ENCODE data around the gene NELFCD. TPM values are rescaled to one million over a fixed set of nuclear protein-coding genes. Genes with fewer than 3 reads are reported as not detected.
A peak's percentile ranks its signal among the peaks of the same experiment; 100 is the strongest.

The NELFCD gene
- total and polyA plus RNA-seq, 9 of the 15 experiments (the other 6 are each of a cell fraction or from before 2014, with no cell fraction given) = 11.7 to 163 (median 96.5) TPM

DNA sequence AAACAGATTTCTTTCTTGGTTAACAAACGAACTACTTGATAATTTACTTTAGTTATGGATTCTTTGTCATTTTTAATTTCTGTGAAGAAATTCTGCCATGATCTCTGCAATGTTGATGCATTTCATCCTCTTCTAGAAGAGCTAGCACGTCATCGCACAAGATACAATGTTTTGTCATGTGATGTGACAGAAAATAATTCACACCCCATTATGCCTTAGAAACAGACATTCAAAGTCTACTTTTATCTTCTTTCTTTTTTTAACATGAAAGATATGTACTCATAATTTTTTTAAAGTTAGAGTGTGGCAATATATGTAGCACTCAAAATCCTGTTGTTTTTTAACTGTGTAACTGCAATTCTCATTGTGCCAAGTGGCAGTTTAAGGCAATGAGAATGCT is 39.6 kb upstream of the NELFCD start:
- H3K9me1 ChIP-seq (ENCODE audit: control insufficient read depth, insufficient read depth, low read length) = no peaks in the 10 kb centered on the region
- H2AFZ ChIP-seq (ENCODE audit: low read depth, low read length) = no peak overlapping the region
- H3K4me1 ChIP-seq (replicated peaks in 1 of 2; ENCODE audit: control insufficient read depth in 2 of 2, insufficient read depth in 2 of 2, low read length in 2 of 2) = no peaks in the 10 kb centered on the region
- intact Hi-C loops (cut with micrococcal nuclease) = no loop called here
- no peaks in the 10 kb centered on the region for H3K36me3 ChIP-seq (ENCODE audit: control insufficient read depth, insufficient read depth, low read length)
- FAIRE-seq (no peak), ATAC-seq (no peak), DNase-seq (ENCODE audit: extremely low read depth in 1 of 4, low spot score in 3 of 4) (no peak)
- in situ Hi-C loops (cut with MboI) = no loop called here
- no peak for TF ChIP-seq ZC3H11A (IDR thresholded peaks at IDR 0.05; ENCODE audit: low read depth, low read length)
- peak; percentile 30 for TF ChIP-seq CBX2 (IDR thresholded peaks at IDR 0.05; ENCODE audit: insufficient read depth, low read length, poor library complexity, severe bottlenecking)
- H3K27me3 ChIP-seq (ENCODE audit: control insufficient read depth in 2 of 2, insufficient read depth in 2 of 2, low read length in 2 of 2) = peaks cover 23 to 27% of the 10 kb centered on the region in 2 experiments; a peak in 4 of 5 replicates
- ChIA-PET POLR2A (no interaction called here), CTCF (ENCODE audit: low intra/inter-chr PET ratio) (no interaction called here)
- BruUV-seq (replicated peaks) = no TSS peak
- H4K20me1 ChIP-seq (replicated peaks; ENCODE audit: control insufficient read depth, insufficient read depth, low read length) = no peaks in the 10 kb centered on the region
- no peak overlapping the region for H3K9ac ChIP-seq (ENCODE audit: insufficient read depth in 1 of 2, low read depth in 2 of 2, low read length in 2 of 2)
- H3K79me2 ChIP-seq (ENCODE audit: control insufficient read depth, insufficient read depth, low read length) = no peaks in the 10 kb centered on the region
- H3K27ac ChIP-seq (ENCODE audit: extremely low read depth, low read depth, low read length) = no peak overlapping the region
- 2% methylated on average over 3 of the region's 3 CpGs for WGBS (ENCODE audit: insufficient coverage, low coverage, missing lambda C conversion rate)
- H3K9me3 ChIP-seq (replicated peaks; ENCODE audit: control insufficient read depth, insufficient read depth, low read depth, low read length) = no peaks in the 10 kb centered on the region
- H3K4me3 ChIP-seq = no peak overlapping the region
- H3K4me2 ChIP-seq (ENCODE audit: insufficient read depth, low read length) = no peak overlapping the region

DNA sequence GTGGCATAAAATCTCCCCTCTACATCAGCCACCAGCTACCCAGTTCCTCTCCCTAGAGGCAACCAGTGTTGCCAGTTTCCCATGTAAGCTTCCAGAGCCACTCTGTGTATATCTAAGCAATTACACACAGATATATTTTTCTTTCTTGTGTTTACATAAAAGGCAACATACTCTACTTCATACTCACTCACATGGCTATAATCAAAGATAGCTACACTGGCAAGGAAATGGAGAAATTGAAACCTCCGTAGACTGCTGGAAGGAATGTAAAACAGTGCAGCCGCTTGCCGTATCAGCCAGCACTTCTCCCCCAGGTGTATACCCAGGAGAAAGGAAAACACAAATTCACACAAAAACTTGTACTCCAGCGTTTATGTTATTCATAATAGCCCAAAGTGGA is 38.5 kb upstream of the NELFCD start:
- DNase-seq (ENCODE audit: extremely low read depth in 1 of 4, low spot score in 3 of 4) = no peak
- in situ Hi-C loops (cut with MboI) = no loop called here
- H2AFZ ChIP-seq (ENCODE audit: low read depth, low read length) = no peak overlapping the region

More for the DNA sequence above, 38.5 kb upstream of the NELFCD start:
- Histone ChIP-seq H3K9me3 (replicated peaks; ENCODE audit: control insufficient read depth, insufficient read depth, low read depth, low read length) (no peaks in the 10 kb centered on the region), H3K4me1 (replicated peaks in 1 of 2; ENCODE audit: control insufficient read depth in 2 of 2, insufficient read depth in 2 of 2, low read length in 2 of 2) (no peaks in the 10 kb centered on the region), H3K4me3 (no peak overlapping the region), H3K27me3 (ENCODE audit: control insufficient read depth in 2 of 2, insufficient read depth in 2 of 2, low read length in 2 of 2) (peaks cover 27% of the 10 kb centered on the region in 2 experiments; a peak in 4 of 5 replicates), H3K79me2 (ENCODE audit: control insufficient read depth, insufficient read depth, low read length) (no peaks in the 10 kb centered on the region), H4K20me1 (replicated peaks; ENCODE audit: control insufficient read depth, insufficient read depth, low read length) (no peaks in the 10 kb centered on the region), H3K9ac (ENCODE audit: insufficient read depth in 1 of 2, low read depth in 2 of 2, low read length in 2 of 2) (no peak overlapping the region), H3K4me2 (ENCODE audit: insufficient read depth, low read length) (no peak overlapping the region), H3K9me1 (ENCODE audit: control insufficient read depth, insufficient read depth, low read length) (no peaks in the 10 kb centered on the region), H3K36me3 (ENCODE audit: control insufficient read depth, insufficient read depth, low read length) (no peaks in the 10 kb centered on the region), H3K27ac (ENCODE audit: extremely low read depth, low read depth, low read length) (no peak overlapping the region)
- intact Hi-C loops (cut with micrococcal nuclease) = no loop called here
- TF ChIP-seq RAD21 (CRISPR knock-in tag; conservative IDR thresholded peaks at IDR 0.05 in 1 of 2, IDR thresholded peaks at IDR 0.05 in 1 of 2) (no peak), PHB (CRISPR knock-in tag; IDR thresholded peaks at IDR 0.05) (no peak), ZNF354B (CRISPR knock-in tag; IDR thresholded peaks at IDR 0.05) (no peak)
- 6% methylated on average over 4 of the region's 4 CpGs for WGBS (ENCODE audit: insufficient coverage, low coverage, missing lambda C conversion rate)
- POLR2A ChIA-PET = interaction anchor here (0.6 kb wide), 1 partner anchor 242 kb away, joined by 3 read pairs; no protein-coding TSS in a partner anchor
- FAIRE-seq (no peak), ATAC-seq (no peak)
- CTCF ChIA-PET (ENCODE audit: low intra/inter-chr PET ratio) = no interaction called here
- BruUV-seq (replicated peaks) = no TSS peak
